Endothelial cell of umbilical vein (primary cell): ENCODE data around the gene UNC5CL.

Experiments used
- CTCF ChIP-seq, 2 donors: IDR thresholded peaks; 1 replicate in 1 of 2; 2 replicates in 1 of 2; pipeline ENCODE4 v1.5.1; 2011; ENCODE audit warnings: low read length in 2 of 2, mild to moderate bottlenecking in 2 of 2, moderate library complexity in 2 of 2, control low read depth in 1 of 2, inconsistent platforms in 1 of 2, low read depth in 1 of 2; ENCODE audit not compliant: insufficient read depth in 1 of 2; ENCODE audit errors: extremely low read depth in 1 of 2
- EZH2 ChIP-seq: IDR thresholded peaks from 2 replicates; pipeline ENCODE4 v1.6.1; 2012; ENCODE audit warnings: borderline replicate concordance, low read depth, mild to moderate bottlenecking, moderate library complexity, low read length, inconsistent platforms; ENCODE audit not compliant: severe bottlenecking
- JUN ChIP-seq: IDR thresholded peaks from 2 replicates; pipeline ENCODE4 v1.6.1; 2011; ENCODE audit warnings: borderline replicate concordance, low read depth; ENCODE audit not compliant: insufficient read length, insufficient read depth
- MAX ChIP-seq: IDR thresholded peaks from 2 replicates; pipeline ENCODE4 v1.6.1; 2011; ENCODE audit not compliant: insufficient read depth, insufficient read length
- MYC ChIP-seq: IDR thresholded peaks from one replicate; pipeline ENCODE4 v1.6.1; 2011; ENCODE audit warnings: mild to moderate bottlenecking, low read depth, low read length
- POLR2A ChIP-seq: IDR thresholded peaks from 2 replicates; pipeline ENCODE4 v1.6.1; 2012; ENCODE audit warnings: low read depth, mild to moderate bottlenecking, control low read depth, low read length

- TF ChIP-seq CTCF (IDR thresholded peaks at IDR 0.05; ENCODE audit: extremely low read depth in 1 of 2, insufficient read depth in 1 of 2, low read depth in 1 of 2, low read length in 2 of 2), result no peak
- no peak for TF ChIP-seq MAX
- no peak for TF ChIP-seq MYC
- no peak for TF ChIP-seq EZH2
- no peak for TF ChIP-seq POLR2A
- TF ChIP-seq JUN, result no peak
Measured at GRCh38 chr6:41064841-41065240, 25.8 kb upstream of the UNC5CL start.
